Thoracic aorta (tissue), 2 donors: ENCODE results near the gene GNLY. TPM values are rescaled to one million over a fixed set of nuclear protein-coding genes. Genes with fewer than 3 reads are reported as not detected.
A peak's percentile ranks its signal among the peaks of the same experiment; 100 is the strongest.

Experiments
- ATAC-seq: fragments of 150-250 bp; one replicate; pipeline ENCODE4 v1.8.0; 2017; ENCODE audit warnings: low read depth; ENCODE audit not compliant: insufficient number of reproducible peaks, low FRiP score
- DNase-seq: peaks from one replicate; pipeline ENCODE4 v3.0.0-alpha.2; 2020; ENCODE audit warnings: low spot score
- H3K27ac ChIP-seq, 2 donors: fragments of 200-600 bp; sonication (generic); 1 replicate in 1 of 2; 2 replicates in 1 of 2; pipeline ENCODE4 v1.5.1; 2016; ENCODE audit warnings: mild to moderate bottlenecking in 2 of 2, moderate library complexity in 2 of 2
- H3K27me3 ChIP-seq: fragments of 200-600 bp; sonication (generic); replicated peaks from 2 replicates; pipeline ENCODE4 v1.6.0; 2016; ENCODE audit warnings: mild to moderate bottlenecking; ENCODE audit not compliant: insufficient read depth
- H3K36me3 ChIP-seq: fragments of 200-600 bp; sonication (generic); one replicate; pipeline ENCODE4 v1.5.1; 2016
- H3K4me1 ChIP-seq, 2 donors: fragments of 200-600 bp; sonication (generic); 1 replicate in 1 of 2; 2 replicates in 1 of 2; pipeline versions ENCODE4 v1.5.1 to v1.6.0; 2016; ENCODE audit warnings: low read depth in 2 of 2, mild to moderate bottlenecking in 1 of 2; ENCODE audit not compliant: control insufficient read depth in 1 of 2
- H3K4me3 ChIP-seq: fragments of 200-600 bp; sonication (generic); 2 replicates; pipeline ENCODE4 v1.5.1; 2016; ENCODE audit warnings: mild to moderate bottlenecking
- H3K9me3 ChIP-seq: fragments of 200-600 bp; sonication (generic); 2 replicates; pipeline ENCODE4 v1.5.1; 2016
- total RNA-seq, 2 donors: library from RNA; depleted of rRNA; stranded (reverse); fragments of >200 nt; gene quantifications; one replicate each; pipeline versions ENCODE4 v1.1.0 to v1.2.3, GENCODE V29; 2016
- TF ChIP-seq, protein P1 (sequence below): fragments of 200-600 bp; sonication (generic); IDR thresholded peaks from one replicate; pipeline ENCODE4 v1.5.1; 2019; ENCODE audit warnings: antibody characterized with exemption

GNLY gene
- total RNA-seq, 2 donors from 2014 or later, result 1.5 to 8.5 TPM

GRCh38 chr2:85734015-85734414 is 39.9 kb downstream of the GNLY start:
- no peak for ATAC-seq

DNA sequence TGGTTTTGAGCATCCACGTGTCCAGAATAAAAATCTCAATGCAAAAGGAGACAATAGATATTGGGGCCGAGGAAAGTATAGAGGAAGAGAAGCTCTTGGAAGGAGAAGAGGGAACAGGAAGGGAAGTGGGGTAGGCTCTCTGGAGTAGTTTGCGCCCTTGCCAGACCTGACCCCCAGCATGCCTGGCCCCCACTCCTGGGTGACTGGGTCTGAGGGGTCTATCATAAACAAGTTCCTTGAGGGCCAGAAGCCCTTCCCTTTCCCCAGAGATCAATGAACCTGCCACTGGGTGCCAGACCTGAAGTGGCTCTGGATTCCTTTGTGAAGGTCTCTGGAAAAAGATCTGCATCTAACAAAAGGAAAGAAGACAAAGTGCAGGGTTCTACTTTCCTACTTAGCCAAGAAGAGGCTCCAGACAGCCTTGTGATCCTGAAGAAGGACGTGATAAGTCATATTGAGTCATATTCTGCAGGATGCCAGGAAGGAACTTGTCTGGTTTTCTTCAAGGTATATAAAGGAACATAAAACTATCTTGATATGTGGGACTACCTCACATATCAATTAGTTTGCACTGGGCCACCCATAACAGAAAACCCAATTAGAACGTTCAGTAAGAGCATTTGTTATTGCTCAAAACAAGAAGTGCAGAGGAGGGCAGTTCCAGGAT is 40.9 kb downstream of the GNLY start:
- H3K4me1 ChIP-seq, result peaks cover 4 to 28% of the 10 kb centered on the region in 2 donors

More at GRCh38 chr2:85734015-85734414, 39.9 kb downstream of the GNLY start:
- Histone ChIP-seq H3K36me3 (no peaks in the 10 kb centered on the region), H3K27me3 (no peaks in the 10 kb centered on the region), H3K4me3 (no peak overlapping the region), H3K27ac (no peak overlapping the region), H3K9me3 (no peaks in the 10 kb centered on the region), H3K4me1 (peaks cover 4 to 31% of the 10 kb centered on the region in 2 donors)
- TF ChIP-seq, protein P1, sequence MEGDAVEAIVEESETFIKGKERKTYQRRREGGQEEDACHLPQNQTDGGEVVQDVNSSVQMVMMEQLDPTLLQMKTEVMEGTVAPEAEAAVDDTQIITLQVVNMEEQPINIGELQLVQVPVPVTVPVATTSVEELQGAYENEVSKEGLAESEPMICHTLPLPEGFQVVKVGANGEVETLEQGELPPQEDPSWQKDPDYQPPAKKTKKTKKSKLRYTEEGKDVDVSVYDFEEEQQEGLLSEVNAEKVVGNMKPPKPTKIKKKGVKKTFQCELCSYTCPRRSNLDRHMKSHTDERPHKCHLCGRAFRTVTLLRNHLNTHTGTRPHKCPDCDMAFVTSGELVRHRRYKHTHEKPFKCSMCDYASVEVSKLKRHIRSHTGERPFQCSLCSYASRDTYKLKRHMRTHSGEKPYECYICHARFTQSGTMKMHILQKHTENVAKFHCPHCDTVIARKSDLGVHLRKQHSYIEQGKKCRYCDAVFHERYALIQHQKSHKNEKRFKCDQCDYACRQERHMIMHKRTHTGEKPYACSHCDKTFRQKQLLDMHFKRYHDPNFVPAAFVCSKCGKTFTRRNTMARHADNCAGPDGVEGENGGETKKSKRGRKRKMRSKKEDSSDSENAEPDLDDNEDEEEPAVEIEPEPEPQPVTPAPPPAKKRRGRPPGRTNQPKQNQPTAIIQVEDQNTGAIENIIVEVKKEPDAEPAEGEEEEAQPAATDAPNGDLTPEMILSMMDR, result no peak
- DNase-seq, result no peak

DNA sequence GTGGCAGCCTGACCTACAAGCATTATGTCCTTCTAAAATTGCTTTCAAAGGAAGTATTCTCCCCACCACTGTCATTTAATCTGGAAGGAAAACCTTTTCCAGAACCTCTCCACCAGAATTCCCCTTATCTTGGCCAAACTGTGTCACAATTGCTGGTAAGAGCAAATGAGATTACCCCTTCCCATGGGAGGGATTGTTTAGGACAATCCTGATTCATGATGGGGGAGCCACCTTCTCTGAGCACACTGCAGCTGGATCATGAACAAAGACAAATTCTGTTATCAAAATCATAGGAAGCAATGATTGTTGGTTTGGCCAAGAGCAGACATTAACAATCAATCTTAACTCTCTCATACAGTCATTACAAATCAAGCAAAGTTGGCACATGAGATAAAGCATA is 41.5 kb downstream of the GNLY start:
- no peak for DNase-seq
- ATAC-seq, result no peak
- H3K4me1 ChIP-seq, result peaks cover 7 to 34% of the 10 kb centered on the region in 2 donors
- no peaks in the 10 kb centered on the region for H3K9me3 ChIP-seq
- H3K36me3 ChIP-seq, result no peaks in the 10 kb centered on the region
- TF ChIP-seq, protein P1, result no peak
- no peak overlapping the region for H3K4me3 ChIP-seq
- H3K27ac ChIP-seq, result no peak overlapping the region
- no peaks in the 10 kb centered on the region for H3K27me3 ChIP-seq

More for the DNA sequence above, 40.9 kb downstream of the GNLY start:
- H3K27me3 ChIP-seq, result no peaks in the 10 kb centered on the region
- DNase-seq (no peak), ATAC-seq (no peak)
- H3K27ac ChIP-seq, result no peak overlapping the region
- TF ChIP-seq, protein P1, result no peak
- H3K36me3 ChIP-seq, result no peaks in the 10 kb centered on the region
- no peaks in the 10 kb centered on the region for H3K9me3 ChIP-seq
- H3K4me3 ChIP-seq, result no peak overlapping the region

DNA sequence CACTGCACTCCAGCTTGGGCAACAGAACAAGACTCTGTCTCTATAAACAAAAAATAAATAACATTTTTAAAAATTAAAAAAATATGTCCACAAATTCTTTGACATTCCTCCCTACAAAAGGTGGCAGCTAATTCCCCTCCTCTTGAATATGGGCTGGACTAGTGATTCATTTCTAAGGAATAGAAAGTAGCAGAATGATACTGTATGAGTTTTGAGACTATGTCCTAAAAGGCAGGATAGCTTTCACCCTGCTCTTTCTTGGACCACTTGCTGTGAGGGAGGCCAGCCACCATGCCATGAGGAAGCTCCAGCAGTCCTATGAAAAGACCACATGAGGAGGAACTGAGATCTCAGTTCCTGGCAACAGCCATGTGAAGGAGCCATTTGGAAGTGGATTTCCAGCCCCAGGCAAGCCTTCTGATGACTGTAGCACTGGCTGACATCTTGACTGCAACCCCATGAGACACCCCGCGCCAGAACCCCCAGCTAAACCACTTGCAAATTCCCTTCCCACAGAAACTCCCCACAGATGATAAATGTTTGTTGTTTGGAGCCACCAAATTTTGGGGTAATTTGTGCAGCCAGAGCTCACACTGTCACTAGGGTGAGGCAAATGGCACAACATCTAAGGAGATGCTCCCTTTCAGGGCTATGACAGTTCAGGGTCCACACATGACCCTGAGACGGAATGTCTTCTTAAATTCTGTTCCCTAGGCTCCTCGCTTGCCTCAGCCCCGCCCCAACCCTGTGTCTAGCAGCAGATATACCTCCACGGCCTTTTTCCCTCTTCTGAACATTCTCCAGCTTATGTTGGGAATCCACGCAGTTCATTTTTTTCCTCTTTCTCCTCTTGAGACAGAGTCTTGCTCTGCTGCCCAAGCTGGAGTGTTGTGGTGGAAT is 42.5 kb downstream of the GNLY start:
- no peak for DNase-seq
- Histone ChIP-seq H3K27ac (peak overlapping the region; percentile 97 to 98), H3K27me3 (no peaks in the 10 kb centered on the region), H3K4me1 (peaks cover 17 to 44% of the 10 kb centered on the region in 2 donors), H3K9me3 (no peaks in the 10 kb centered on the region), H3K4me3 (no peak overlapping the region), H3K36me3 (no peaks in the 10 kb centered on the region)
- ATAC-seq, result no peak
- TF ChIP-seq, protein P1, result no peak

GRCh38 chr2:85737481-85737880 is 43.3 kb downstream of the GNLY start:
- TF ChIP-seq, protein P1, result no peak
- DNase-seq (peak; percentile 85), ATAC-seq (peak; percentile 90)
- Histone ChIP-seq H3K4me3 (no peak overlapping the region), H3K27me3 (no peaks in the 10 kb centered on the region), H3K36me3 (no peaks in the 10 kb centered on the region), H3K4me1 (peaks cover 18 to 51% of the 10 kb centered on the region in 2 donors), H3K27ac (peak overlapping the region; percentile 97 to 98), H3K9me3 (no peaks in the 10 kb centered on the region)
